ENCODE results near the gene CEP112.

The CEP112 gene

GRCh38 chr17:66191593-66192377, at the start of gene CEP112:
CEP112 (minus strand) TSS chr17:66192133.
- peak; percentile 60 to 85 for DNase-seq

- DNase-seq, result no peak
Observed at GRCh38 chr17:66240630-66241029, 48.7 kb upstream of the CEP112 start.

- no peak for DNase-seq
Observed at GRCh38 chr17:66240013-66240412, 48.1 kb upstream of the CEP112 start.

GRCh38 chr17:66235377-66235994, 43.6 kb upstream of the CEP112 start:
- DNase-seq, result no peak

GRCh38 chr17:66234611-66235010, 42.7 kb upstream of the CEP112 start:
- DNase-seq, result no peak

GRCh38 chr17:66233023-66233753, 41.3 kb upstream of the CEP112 start:
- DNase-seq, result no peak

- no peak for DNase-seq
Observed at GRCh38 chr17:66230922-66231591, 39.1 kb upstream of the CEP112 start.

GRCh38 chr17:66229783-66230538, 38.0 kb upstream of the CEP112 start:
- DNase-seq, result no peak

- DNase-seq, result no peak
Observed at GRCh38 chr17:66228887-66229782, 37.2 kb upstream of the CEP112 start, which contains the start of gene APOH. APOH (minus strand) TSS chr17:66229415; CDS start chr17:66229379, 36 bp downstream.

- DNase-seq, result no peak
Observed at GRCh38 chr17:66227212-66228045, 35.5 kb upstream of the CEP112 start.

GRCh38 chr17:66222798-66223350, 30.9 kb upstream of the CEP112 start:
- DNase-seq, result no peak

- no peak for DNase-seq
Observed at GRCh38 chr17:66221755-66222530, 30.0 kb upstream of the CEP112 start.

- DNase-seq, result no peak
Observed at GRCh38 chr17:66221343-66221742, 29.4 kb upstream of the CEP112 start.

- no peak for DNase-seq
Observed at GRCh38 chr17:66220079-66220835, 28.3 kb upstream of the CEP112 start.

GRCh38 chr17:66215529-66215911, 23.6 kb upstream of the CEP112 start:
- DNase-seq, result no peak

- DNase-seq, result no peak
Observed at GRCh38 chr17:66214884-66215528, 23.1 kb upstream of the CEP112 start.

- no peak for DNase-seq
Observed at GRCh38 chr17:66211047-66211810, 19.3 kb upstream of the CEP112 start.

Data from SHP77 (cell line).